NCI-H1930 (cell line): ENCODE data around the gene FBXL19.
A peak's percentile ranks its signal among the peaks of the same experiment; 100 is the strongest.
"Not testable (repeated sequence)": the region's sequence is repeated elsewhere in the genome, so short reads cannot be mapped to it uniquely, and the experiment has no call there.

Experiments used
- DNase-seq, 2 experiments: peaks; one replicate each; lab custom pipeline; 2025; lab: John Stamatoyannopoulos, UW

The FBXL19 gene

GRCh38 chr16:30921748-30922419 lies 1.5 kb upstream of the FBXL19 start:
- DNase-seq = peak; percentile 92 to 94

- DNase-seq = peak; percentile 100
These were observed 882 bp upstream of the FBXL19 start for GRCh38 chr16:30922420-30922959.

GRCh38 chr16:30922960-30923535 lies 324 bp upstream of the FBXL19 start:
- DNase-seq = peak; percentile 99

DNA sequence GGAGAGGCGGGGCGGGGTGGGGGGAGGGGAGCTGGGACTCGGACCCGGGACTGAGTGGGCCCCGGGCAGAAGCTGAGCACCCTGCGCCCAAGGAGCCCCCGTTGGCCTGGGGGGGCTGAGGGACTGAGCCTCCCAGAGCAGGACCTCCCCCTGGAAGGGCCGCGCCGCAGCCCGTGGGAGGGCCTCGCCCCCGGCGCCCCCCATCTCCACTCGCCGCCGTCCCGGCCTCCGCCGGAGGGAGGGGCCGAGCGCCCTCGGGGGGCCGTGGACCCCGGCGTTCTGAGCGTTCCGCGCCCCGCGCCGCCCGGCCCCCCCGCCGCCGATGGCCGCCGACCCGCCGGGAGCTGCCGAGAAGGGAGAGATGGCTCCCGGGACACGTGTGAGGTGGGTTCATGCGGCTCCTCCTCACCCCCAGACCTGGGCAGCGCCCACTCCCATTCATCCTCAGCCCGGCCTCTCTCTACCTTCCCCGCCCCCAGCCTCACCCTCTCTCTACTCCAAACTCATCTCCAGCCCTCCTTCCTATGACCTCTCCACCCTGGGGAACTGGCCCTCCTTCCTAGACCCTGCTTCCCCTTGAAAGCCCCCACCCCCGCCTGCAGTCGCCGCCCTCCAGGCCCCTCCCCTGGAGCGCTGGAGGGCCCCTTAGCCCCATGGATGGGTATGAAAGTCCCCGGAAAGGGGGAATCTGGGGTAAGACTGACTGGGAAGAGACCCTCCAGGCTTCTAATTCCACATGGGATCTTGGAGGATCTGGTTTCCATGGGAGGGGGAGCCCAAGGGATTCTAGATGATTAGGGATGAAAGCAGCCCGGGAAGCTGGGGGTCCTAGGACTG lies 922 bp downstream of the FBXL19 start:
- DNase-seq = no peak

- no peak for DNase-seq
These were observed 1.7 kb downstream of the FBXL19 start for GRCh38 chr16:30924913-30925631.

DNA sequence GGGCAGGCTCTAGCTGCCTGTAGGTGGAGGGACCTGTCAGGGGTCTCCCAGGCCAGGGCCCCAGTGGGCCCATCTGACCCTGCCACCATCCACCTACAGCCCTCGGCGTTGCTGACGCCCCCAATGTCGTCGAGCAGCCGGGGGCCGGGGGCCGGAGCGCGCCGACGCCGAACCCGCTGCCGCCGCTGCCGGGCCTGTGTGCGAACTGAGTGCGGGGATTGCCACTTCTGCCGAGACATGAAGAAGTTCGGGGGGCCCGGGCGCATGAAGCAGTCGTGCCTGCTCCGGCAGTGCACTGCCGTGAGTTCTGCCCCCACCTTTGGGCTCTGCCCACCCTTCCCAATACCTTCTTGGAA lies 2.2 kb downstream of the FBXL19 start:
- DNase-seq = no peak

- DNase-seq = no peak
These were observed 2.8 kb downstream of the FBXL19 start for GRCh38 chr16:30925995-30926811.

DNA sequence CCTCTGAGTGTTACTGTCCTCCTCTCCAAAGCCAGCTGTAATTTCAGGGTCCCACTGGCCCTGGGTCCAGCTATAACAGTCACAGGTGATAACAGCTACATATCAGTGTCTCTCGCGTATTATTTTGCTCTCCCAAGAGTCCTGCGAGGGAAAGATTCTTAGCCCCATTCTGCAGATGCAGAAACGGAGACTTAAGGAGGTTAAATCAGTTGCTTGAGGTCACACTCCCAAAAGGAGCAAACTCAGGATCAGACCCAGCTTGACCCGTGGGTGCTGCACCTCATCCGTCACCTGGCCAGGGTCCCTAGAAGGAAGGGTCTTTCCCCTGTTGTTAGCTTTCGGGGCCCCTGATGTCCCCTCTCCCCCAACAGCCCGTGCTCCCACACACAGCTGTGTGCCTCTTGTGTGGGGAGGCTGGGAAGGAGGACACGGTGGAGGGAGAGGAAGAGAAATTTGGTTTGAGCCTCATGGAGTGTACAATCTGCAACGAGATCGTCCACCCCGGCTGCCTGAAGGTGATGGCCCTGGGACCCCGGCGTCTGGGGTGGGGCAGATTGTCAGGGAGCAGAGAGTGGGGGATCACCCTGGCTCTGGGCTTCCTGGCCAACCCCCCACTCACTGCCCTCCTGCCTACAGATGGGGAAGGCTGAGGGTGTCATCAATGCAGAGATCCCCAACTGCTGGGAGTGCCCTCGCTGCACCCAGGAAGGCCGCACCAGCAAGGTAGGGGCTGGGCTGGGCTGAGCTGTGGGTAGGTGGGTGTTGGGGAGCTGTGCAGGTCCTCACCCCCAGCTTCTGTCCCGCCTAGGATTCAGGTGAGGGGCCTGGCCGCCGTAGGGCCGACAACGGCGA lies 3.8 kb downstream of the FBXL19 start:
- DNase-seq = no peak

- peak; percentile 95 to 98 for DNase-seq
These were observed 4.5 kb downstream of the FBXL19 start for GRCh38 chr16:30927789-30928378.

DNA sequence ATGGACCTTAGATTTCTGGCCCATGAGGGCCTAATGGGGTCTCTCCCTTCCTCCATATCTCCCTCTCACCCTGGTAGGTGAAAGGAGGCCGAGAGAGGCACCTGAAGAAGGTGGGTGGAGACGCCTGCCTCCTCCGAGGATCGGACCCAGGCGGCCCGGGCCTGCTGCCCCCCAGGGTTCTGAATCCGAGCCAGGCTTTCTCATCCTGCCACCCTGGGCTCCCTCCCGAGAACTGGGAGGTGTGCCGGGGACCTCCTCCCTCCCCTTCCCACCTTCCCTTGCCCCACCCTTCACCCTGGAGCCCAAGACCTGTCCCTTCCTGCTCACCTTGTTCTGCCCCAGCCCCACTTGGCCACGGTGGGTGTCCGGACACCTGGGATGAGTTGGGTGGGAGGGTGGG lies 5.0 kb downstream of the FBXL19 start:
- no peak for DNase-seq

GRCh38 chr16:30929167-30929566 lies 5.8 kb downstream of the FBXL19 start:
- DNase-seq = no peak

DNA sequence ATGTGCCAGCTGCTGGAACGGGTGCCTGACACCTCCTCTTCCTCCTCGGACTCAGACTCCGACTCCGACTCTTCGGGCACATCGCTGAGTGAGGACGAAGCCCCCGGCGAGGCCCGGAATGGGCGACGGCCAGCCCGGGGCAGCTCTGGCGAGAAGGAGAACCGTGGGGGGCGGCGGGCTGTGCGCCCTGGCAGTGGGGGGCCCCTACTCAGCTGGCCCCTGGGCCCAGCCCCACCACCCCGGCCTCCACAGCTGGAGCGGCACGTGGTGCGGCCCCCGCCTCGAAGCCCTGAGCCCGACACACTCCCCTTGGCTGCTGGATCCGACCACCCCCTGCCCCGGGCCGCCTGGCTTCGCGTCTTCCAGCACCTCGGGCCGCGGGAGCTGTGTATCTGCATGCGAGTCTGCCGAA lies 6.8 kb downstream of the FBXL19 start:
- DNase-seq = no peak

- no peak for DNase-seq
These were observed 7.8 kb downstream of the FBXL19 start for GRCh38 chr16:30931068-30931650.

GRCh38 chr16:30934827-30935557 lies 11.6 kb downstream of the FBXL19 start:
- DNase-seq = no peak

DNA sequence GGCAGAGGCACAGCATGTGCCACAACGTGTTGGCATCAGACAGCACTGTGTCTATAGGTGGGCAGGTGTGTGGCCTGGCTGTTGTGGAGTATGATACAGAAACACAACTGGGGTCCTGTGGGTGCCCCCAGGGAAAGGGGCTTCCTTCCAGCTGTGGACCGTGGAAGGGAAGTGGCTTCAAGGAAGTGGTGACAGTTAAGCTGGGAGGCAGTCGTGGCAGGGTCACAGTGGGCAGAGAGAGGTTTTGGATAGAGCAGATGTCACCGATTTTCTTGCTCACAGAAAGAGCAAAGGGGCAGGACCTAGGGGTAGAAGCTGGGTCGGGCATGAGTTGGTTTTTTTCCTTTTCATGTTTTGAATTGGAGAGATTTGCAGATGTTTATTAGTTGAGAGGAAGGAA lies 14.3 kb downstream of the FBXL19 start:
- DNase-seq = no peak

DNA sequence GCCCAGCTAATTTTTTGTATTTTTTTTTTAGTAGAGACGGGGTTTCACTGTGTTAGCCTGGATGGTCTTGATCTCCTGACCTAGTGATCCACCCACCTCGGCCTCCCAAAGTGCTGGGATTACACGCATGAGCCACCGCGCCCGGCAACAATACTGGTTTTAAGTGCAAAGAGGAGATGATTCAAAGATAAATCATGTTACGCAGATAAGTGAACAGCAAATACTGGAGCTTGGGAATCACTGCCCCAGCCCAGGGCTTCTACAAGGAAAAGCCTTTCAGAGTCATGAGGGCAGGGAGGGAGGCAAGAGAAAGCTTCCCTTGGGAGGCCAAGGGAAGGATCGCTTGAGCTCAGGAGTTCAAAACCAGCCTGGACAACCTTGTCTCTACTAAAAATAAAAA lies 16.2 kb downstream of the FBXL19 start:
- DNase-seq = not testable (repeated sequence)

- DNase-seq = peak; percentile 52 to 63
These were observed 18.4 kb downstream of the FBXL19 start for GRCh38 chr16:30941600-30942425.

- DNase-seq = no peak
These were observed 19.0 kb downstream of the FBXL19 start for GRCh38 chr16:30942426-30942806.
